Central memory CD4-positive, alpha-beta T cell (primary cell): ENCODE measurements around the gene TYR.
"Not testable (repeated sequence)": the region's sequence is repeated elsewhere in the genome, so short reads cannot be mapped to it uniquely, and the experiment has no call there.

ENCODE experiments used
- DNase-seq: peaks from one replicate; pipeline ENCODE4 v3.0.0; 2022

The TYR gene

GRCh38 chr11:89272540-89273088 is 94.9 kb downstream of the TYR start:
- DNase-seq: not testable (repeated sequence)

DNA sequence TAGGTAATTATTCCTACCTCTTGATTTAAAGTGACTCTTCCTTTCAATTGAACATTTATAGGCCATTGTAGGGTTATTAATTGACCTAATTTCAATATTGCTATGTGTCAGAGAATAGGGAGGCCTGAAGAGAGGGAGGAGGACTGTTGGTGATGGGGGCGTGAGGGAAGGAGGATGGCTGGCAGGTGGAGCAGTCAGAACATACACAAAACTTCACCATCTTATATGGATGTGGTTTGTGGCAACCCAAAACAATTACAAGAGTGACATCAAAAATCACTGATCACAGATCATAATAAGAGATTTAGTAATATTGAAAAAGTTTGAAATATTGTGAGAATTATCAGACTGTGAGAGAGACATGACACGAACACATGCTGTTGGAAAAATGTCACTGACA is 95.5 kb downstream of the TYR start:
- DNase-seq: not testable (repeated sequence)

DNA sequence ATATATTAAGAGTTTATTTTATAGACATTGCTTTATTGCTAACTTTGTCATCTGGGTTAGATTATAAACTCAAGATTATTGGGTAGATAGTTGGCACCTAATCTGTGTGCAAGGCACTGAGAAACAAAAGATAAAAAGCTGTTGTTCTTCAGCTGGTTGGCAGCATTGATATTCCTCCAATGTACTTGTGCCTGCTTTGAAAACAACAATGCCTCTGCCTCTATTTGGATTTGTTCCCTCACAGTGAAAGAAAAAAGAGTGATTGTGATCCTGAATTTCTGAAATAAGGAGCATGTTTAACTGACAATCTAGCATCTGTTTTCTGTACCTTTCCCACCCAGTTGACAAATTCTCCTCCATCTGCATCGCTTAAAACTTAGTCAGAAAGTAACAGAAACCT is 98.3 kb downstream of the TYR start:
- DNase-seq: no peak

GRCh38 chr11:89279176-89279575 is 101.5 kb downstream of the TYR start:
- no peak for DNase-seq

DNA sequence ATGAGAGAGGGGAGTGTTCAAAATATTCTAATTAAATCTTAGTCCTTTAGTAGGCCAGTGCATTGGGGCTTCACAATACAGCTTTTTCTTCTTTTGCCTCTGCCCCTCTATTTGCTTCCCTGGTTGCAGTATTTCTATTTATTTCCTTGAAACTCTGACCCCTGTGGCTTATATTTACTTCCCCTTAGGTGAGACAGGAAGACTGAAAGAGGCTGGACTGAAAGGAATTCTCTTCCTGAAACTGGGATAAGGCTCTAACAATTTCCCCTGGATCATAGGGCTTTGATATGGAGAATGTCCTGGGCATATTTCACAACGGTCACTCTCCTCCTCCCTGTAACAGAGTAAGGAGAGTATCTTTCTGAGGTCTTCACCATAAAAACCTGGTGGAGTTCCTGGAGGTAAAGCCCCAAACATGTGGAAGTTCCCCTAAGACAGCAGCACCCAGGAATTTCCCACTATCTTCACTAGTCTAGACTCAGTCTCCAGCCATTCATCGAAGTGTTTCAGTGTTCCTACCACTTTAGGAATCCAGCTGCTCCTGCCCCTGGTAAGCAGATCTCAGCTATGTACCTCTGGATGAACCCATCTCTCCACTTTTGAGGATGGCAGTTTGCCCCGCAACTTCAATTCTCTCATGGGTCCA is 103.5 kb downstream of the TYR start:
- DNase-seq: not testable (repeated sequence)

DNA sequence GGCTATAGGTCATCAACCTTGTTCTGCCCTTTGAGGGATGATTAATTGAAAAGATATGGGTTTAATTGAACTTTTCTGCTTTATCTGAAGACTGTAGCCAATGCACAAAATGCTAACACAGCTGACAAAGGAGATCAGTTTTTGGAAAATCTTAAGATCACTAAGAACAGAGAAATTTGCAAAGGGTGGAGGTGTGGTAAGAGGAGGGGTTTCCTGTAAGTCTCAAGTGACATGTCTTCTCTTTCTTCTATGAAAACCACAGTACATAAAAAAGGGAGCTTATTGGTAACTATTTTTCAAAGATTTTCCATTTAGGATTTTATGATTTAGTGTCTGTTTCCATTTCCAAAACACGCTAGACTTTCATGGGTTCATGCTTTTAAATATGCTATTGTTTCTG is 108.9 kb downstream of the TYR start:
- not testable (repeated sequence) for DNase-seq

DNA sequence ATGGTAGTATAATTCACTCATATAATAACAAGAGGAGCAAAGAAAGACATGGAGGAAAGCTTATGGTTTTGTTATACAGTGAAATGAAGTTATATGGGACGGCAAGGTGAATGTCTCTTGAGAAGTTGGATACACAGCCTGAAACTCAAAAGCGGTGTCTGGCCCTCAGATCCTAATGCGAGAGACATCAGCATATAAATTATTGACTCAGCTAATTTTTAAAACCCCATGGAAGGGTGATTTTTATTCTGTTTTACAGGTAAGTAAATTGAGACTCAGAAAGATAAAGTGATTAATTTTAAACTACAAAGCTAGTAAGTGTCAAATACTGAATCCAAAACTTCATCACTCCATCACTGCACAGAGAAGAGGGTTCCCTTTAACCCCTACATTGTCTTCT is 110.3 kb downstream of the TYR start:
- DNase-seq: not testable (repeated sequence)

GRCh38 chr11:89293965-89294679 is 116.4 kb downstream of the TYR start:
- DNase-seq: no peak

DNA sequence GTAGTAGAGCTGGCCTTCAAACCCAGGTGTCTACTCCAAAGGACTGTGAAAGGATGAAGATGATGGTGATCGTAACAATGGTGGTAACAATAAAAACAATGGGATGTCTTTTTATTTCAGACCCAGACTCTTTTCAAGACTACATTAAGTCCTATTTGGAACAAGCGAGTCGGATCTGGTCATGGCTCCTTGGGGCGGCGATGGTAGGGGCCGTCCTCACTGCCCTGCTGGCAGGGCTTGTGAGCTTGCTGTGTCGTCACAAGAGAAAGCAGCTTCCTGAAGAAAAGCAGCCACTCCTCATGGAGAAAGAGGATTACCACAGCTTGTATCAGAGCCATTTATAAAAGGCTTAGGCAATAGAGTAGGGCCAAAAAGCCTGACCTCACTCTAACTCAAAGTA is 117.3 kb downstream of the TYR start:
- not testable (repeated sequence) for DNase-seq

- not testable (repeated sequence) for DNase-seq
Measured at GRCh38 chr11:89303029-89303428, 125.4 kb downstream of the TYR start.

DNA sequence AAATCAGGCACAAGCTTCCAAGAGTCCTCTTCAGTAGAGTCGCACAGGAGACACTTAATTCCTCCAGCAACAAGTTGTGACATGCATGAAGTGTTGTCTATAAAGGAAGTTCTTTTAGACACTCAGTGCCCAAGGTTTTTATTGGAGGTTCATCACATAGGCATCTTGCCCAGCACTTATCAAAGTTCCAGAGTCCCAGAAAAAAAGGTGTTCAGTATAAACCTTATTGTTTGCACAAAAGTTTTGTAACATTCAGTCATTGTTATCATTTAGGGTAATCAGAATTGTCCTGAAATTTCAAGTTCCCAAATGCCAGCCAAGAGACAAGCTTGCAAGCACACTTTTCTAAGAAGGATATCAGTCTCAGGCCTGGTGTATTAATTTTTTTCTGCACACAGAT is 130.6 kb downstream of the TYR start:
- not testable (repeated sequence) for DNase-seq

GRCh38 chr11:89309321-89309985 is 131.8 kb downstream of the TYR start:
- DNase-seq: not testable (repeated sequence)

DNA sequence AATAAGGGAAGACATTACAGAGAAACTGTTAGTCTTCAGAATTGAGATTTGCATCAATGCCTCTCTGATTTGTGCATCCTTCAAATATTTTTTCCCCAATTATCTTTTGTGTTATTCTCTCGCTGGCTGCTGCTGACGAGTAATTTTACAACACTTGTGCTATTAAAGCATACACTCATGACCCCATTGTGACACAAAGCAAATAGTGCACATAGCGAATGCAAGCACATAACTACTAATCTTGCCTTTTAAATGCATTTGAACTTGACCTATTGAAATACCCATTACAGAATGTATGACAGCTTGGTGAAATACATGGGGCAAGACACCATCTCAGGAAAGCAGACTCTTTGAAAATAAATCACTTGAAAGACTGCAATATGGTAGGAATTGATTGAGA is 132.9 kb downstream of the TYR start:
- not testable (repeated sequence) for DNase-seq

DNA sequence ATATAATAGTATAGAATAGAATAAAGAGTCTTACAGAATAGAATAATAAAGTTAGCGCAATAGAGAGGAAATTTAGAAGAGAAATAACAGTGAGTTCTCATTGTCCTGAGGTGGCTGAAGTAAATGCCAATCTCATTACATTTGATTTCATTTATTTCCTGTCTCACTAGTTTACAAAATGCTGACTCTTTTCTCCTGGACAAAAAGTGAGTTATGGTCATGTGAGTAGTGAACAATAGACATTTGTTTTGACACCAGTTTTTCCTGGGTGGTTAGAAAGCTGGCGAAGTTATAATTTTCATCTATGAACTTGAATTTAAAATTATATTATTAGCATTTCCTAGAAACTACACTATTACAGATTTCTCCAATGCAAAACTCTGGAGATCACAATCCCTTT is 143.7 kb downstream of the TYR start:
- DNase-seq: no peak

DNA sequence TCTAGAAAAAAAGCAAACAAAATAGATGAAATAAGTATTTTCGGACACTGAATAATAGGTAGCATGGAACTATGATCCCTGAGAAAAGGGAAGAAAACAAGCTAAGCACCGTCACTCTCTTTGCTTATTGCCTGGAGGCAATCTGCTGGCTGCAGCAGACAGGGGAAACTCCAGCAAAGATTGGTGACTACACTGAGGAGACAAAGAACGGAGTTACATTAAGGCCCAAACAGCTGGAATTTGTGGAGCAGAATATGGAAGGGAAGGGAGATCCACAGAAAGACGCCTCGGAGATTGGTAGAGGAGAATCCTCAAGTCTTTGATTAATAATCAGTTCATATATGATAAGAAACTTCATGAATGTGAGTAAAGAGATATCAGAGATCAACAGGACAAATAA is 150.2 kb downstream of the TYR start:
- DNase-seq: no peak

DNA sequence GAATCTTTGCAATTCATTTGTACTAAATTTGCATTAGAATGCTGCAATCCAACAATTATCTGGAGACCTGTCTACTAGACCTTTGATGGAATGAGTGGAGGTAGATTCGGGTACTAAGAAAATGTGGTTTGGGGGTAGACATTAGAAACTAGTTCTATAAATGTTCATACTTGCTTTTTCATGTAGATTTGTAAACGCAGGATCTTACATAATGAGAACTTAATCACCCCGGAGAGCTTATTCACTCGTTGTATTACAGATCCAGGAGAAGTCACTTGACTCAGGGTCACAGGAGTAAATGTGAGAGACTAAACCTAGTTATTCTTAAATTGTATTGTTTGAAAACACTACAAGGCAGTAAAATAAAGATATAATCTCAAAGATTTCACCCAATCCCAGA is 154.3 kb downstream of the TYR start:
- not testable (repeated sequence) for DNase-seq

GRCh38 chr11:89333704-89334103 is 156.0 kb downstream of the TYR start:
- not testable (repeated sequence) for DNase-seq

GRCh38 chr11:89337100-89337650 is 159.5 kb downstream of the TYR start:
- DNase-seq: not testable (repeated sequence)

DNA sequence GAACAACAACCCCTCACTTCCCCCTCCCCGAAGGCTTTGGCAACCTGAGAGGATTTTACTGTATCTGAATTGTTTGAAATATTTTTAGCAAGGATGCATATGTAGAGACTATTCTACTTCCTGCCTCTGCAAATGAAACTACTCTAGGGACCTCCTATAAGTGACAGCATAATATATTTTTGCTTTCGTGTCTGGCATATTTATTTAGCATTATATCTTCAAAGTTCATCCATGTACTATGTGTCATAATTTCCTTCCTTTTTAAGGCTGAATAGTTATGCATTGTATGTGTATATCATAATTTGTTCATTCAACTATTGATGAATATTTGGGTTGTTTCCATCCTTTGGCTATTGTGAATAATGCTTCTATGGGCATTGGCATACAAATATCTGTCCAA is 160.4 kb downstream of the TYR start:
- not testable (repeated sequence) for DNase-seq

- not testable (repeated sequence) for DNase-seq
Measured at GRCh38 chr11:89340450-89340849, 162.8 kb downstream of the TYR start.

- DNase-seq: not testable (repeated sequence)
Measured at GRCh38 chr11:89342880-89343572, 165.4 kb downstream of the TYR start.
